ENCODE measurements around the gene KDM1A. TPM values are rescaled to one million over a fixed set of nuclear protein-coding genes. Genes with fewer than 3 reads are reported as not detected.

Gene KDM1A
- total and polyA plus RNA-seq, 2 donors (not counting 3 experiments of a cell fraction or from before 2014, with no cell fraction given) = 105 to 111 TPM

DNA sequence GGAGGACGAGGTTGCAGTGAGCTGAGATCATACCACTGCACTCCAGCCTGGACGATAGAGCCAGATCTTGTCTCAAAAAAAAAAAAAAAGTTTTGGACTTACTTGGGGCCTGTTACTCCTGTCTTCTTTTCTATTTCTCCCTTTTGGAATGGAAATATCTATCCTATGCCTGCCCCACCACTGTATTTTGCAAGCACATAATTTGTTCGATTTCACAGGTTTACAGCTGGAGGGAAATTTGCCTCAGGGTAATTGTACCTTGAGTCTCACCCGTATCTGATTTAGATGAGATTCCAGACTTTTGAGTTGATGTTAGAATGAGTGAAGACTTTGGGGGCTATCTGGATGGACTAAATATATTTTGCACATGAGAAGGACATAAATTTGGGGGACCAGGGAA lies 12.2 kb upstream of the KDM1A start:
- Histone ChIP-seq H3K9me1 (replicated peaks; ENCODE audit: control insufficient read depth, extremely low read depth, insufficient read depth, low read length) (no peaks in the 10 kb centered on the region), H3K4me1 (ENCODE audit: control insufficient read depth, extremely low read depth, insufficient read depth, low read length) (no peaks in the 10 kb centered on the region), H4K20me1 (replicated peaks; ENCODE audit: control insufficient read depth, extremely low read depth, insufficient read depth, low read length) (no peaks in the 10 kb centered on the region), H3K79me2 (ENCODE audit: control insufficient read depth, insufficient read depth, low read length) (no peaks in the 10 kb centered on the region), H3K9ac (replicated peaks; ENCODE audit: extremely low read depth, insufficient read depth, low read length) (no peak overlapping the region), H2AFZ (ENCODE audit: low read depth, low read length) (no peak overlapping the region), H3K27me3 (ENCODE audit: control insufficient read depth in 2 of 2, insufficient read depth in 2 of 2, low read length in 2 of 2) (peaks cover 3 to 11% of the 10 kb centered on the region in 2 experiments), H3K4me2 (ENCODE audit: insufficient read depth, low read length) (no peak overlapping the region), H3K27ac (ENCODE audit: insufficient read depth, low read depth, low read length) (no peak overlapping the region), H3K9me3 (replicated peaks; ENCODE audit: control insufficient read depth, insufficient read depth, low read length) (no peaks in the 10 kb centered on the region), H3K36me3 (ENCODE audit: control insufficient read depth in 2 of 2, extremely low read depth in 1 of 2, insufficient read depth in 2 of 2, low read length in 2 of 2) (no peaks in the 10 kb centered on the region), H3K4me3 (replicated peaks in 1 of 3; ENCODE audit: insufficient read depth in 1 of 3, low read depth in 1 of 3, low read length in 3 of 3) (no peak overlapping the region)
- ChIA-PET POLR2A (interaction anchor here (0.7 kb wide), 1 partner anchor 52 kb away, joined by 3 read pairs; no protein-coding TSS in a partner anchor), CTCF (interaction anchor here (1.0 kb wide), 1 partner anchor 16 kb away, joined by 3 read pairs; no protein-coding TSS in a partner anchor)
- FAIRE-seq = no peak
- BruUV-seq (replicated peaks) = no TSS peak
- TF ChIP-seq POLR2AphosphoS5 (IDR thresholded peaks at IDR 0.05; ENCODE audit: insufficient read depth, low read depth, low read length) (no peak), EZH2 (IDR thresholded peaks at IDR 0.05; ENCODE audit: borderline replicate concordance, low read depth, low read length, severe bottlenecking) (no peak), FOS (IDR thresholded peaks at IDR 0.05; ENCODE audit: borderline replicate concordance, insufficient read depth, low read length) (no peak), POLR2A (IDR thresholded peaks at IDR 0.05; ENCODE audit: low read depth, low read length) (no peak), JUN (IDR thresholded peaks at IDR 0.05; ENCODE audit: borderline replicate concordance, insufficient read depth, insufficient read length, low read depth) (no peak)
- TF ChIP-seq, protein P1, sequence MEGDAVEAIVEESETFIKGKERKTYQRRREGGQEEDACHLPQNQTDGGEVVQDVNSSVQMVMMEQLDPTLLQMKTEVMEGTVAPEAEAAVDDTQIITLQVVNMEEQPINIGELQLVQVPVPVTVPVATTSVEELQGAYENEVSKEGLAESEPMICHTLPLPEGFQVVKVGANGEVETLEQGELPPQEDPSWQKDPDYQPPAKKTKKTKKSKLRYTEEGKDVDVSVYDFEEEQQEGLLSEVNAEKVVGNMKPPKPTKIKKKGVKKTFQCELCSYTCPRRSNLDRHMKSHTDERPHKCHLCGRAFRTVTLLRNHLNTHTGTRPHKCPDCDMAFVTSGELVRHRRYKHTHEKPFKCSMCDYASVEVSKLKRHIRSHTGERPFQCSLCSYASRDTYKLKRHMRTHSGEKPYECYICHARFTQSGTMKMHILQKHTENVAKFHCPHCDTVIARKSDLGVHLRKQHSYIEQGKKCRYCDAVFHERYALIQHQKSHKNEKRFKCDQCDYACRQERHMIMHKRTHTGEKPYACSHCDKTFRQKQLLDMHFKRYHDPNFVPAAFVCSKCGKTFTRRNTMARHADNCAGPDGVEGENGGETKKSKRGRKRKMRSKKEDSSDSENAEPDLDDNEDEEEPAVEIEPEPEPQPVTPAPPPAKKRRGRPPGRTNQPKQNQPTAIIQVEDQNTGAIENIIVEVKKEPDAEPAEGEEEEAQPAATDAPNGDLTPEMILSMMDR (IDR thresholded peaks at IDR 0.05; ENCODE audit: extremely low read depth in 1 of 2, insufficient read depth in 1 of 2, low read depth in 1 of 2, low read length in 2 of 2) = no peak
- intact Hi-C loops (cut with micrococcal nuclease) = no loop called here
- no peak for DNase-seq (ENCODE audit: low read depth, low spot score)
- dilution Hi-C loops (cut with MboI; ENCODE audit: extremely low pct_ligation_motif_present, low sequenced_read_pairs) = no loop called here

DNA sequence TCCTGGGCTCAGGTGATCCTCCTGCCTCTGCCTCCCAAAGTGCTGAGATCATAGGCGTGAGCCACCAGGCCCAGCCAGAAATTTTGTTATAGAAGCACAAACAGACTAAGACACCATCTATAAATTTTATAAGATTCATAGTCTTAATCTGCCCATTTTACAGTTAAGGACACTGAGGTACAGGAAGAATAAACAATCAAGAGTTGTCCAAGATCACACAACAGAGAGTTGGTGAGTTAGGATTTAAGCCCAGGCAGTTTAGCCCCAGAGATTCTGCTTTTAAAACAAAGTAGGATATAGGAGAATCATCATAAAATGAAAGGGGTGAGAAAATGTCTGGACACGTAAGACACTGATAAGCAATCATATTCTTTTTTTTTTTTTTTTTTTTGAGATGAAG lies 10.4 kb upstream of the KDM1A start:
- no peaks in the 10 kb centered on the region for H3K9me3 ChIP-seq (replicated peaks; ENCODE audit: control insufficient read depth, insufficient read depth, low read length)
- no TSS peak for BruUV-seq (replicated peaks)
- H3K79me2 ChIP-seq (ENCODE audit: control insufficient read depth, insufficient read depth, low read length) = no peaks in the 10 kb centered on the region
- H3K27me3 ChIP-seq (ENCODE audit: control insufficient read depth in 2 of 2, insufficient read depth in 2 of 2, low read length in 2 of 2) = peaks cover 0 to 6% of the 10 kb centered on the region in 2 experiments
- H3K4me3 ChIP-seq (replicated peaks in 1 of 3; ENCODE audit: insufficient read depth in 1 of 3, low read depth in 1 of 3, low read length in 3 of 3) = no peak overlapping the region
- DNase-seq (ENCODE audit: low read depth, low spot score) = no peak
- no peak overlapping the region for H2AFZ ChIP-seq (ENCODE audit: low read depth, low read length)
- dilution Hi-C loops (cut with MboI; ENCODE audit: extremely low pct_ligation_motif_present, low sequenced_read_pairs) (no loop called here), intact Hi-C loops (cut with micrococcal nuclease) (no loop called here)
- H3K27ac ChIP-seq (ENCODE audit: insufficient read depth, low read depth, low read length) = no peak overlapping the region
- no peaks in the 10 kb centered on the region for H3K4me1 ChIP-seq (ENCODE audit: control insufficient read depth, extremely low read depth, insufficient read depth, low read length)
- no peak for FAIRE-seq
- no peaks in the 10 kb centered on the region for H3K9me1 ChIP-seq (replicated peaks; ENCODE audit: control insufficient read depth, extremely low read depth, insufficient read depth, low read length)
- no peak overlapping the region for H3K9ac ChIP-seq (replicated peaks; ENCODE audit: extremely low read depth, insufficient read depth, low read length)
- H4K20me1 ChIP-seq (replicated peaks; ENCODE audit: control insufficient read depth, extremely low read depth, insufficient read depth, low read length) = no peaks in the 10 kb centered on the region
- ChIA-PET CTCF (no interaction called here), POLR2A (no interaction called here)
- no peaks in the 10 kb centered on the region for H3K36me3 ChIP-seq (ENCODE audit: control insufficient read depth in 2 of 2, extremely low read depth in 1 of 2, insufficient read depth in 2 of 2, low read length in 2 of 2)
- TF ChIP-seq JUN (IDR thresholded peaks at IDR 0.05; ENCODE audit: borderline replicate concordance, insufficient read depth, insufficient read length, low read depth) (no peak), EZH2 (IDR thresholded peaks at IDR 0.05; ENCODE audit: borderline replicate concordance, low read depth, low read length, severe bottlenecking) (no peak), GATA2 (IDR thresholded peaks at IDR 0.05; ENCODE audit: insufficient read depth, insufficient read length, low read depth, low read length) (no peak), MYC (IDR thresholded peaks at IDR 0.05; ENCODE audit: low read depth, low read length) (no peak), POLR2AphosphoS5 (IDR thresholded peaks at IDR 0.05; ENCODE audit: insufficient read depth, low read depth, low read length) (no peak), POLR2A (IDR thresholded peaks at IDR 0.05; ENCODE audit: low read depth, low read length) (no peak), FOS (IDR thresholded peaks at IDR 0.05; ENCODE audit: borderline replicate concordance, insufficient read depth, low read length) (no peak)
- TF ChIP-seq, protein P2, sequence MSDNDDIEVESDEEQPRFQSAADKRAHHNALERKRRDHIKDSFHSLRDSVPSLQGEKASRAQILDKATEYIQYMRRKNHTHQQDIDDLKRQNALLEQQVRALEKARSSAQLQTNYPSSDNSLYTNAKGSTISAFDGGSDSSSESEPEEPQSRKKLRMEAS (IDR thresholded peaks at IDR 0.05; ENCODE audit: insufficient read depth, insufficient read length) = no peak
- TF ChIP-seq, protein P1 (IDR thresholded peaks at IDR 0.05; ENCODE audit: extremely low read depth in 1 of 2, insufficient read depth in 1 of 2, low read depth in 1 of 2, low read length in 2 of 2) = no peak
- H3K4me2 ChIP-seq (ENCODE audit: insufficient read depth, low read length) = no peak overlapping the region
